Neural cell (in vitro differentiated cells): ENCODE measurements around the gene WDR33. TPM values are rescaled to one million over a fixed set of nuclear protein-coding genes. Genes with fewer than 3 reads are reported as not detected.

Experiments used
- H2AFZ ChIP-seq: fragments of 200-600, 300-800 bp; sonication (generic), shearing (Covaris generic); 2 replicates; pipeline ENCODE4 v1.6.0; 2014; ENCODE audit warnings: low read depth, mild to moderate bottlenecking, antibody characterized with exemption, low read length, moderate library complexity
- H3F3A ChIP-seq: fragments of 200-600 bp; shearing (Covaris generic); 2 replicates; pipeline ENCODE4 v1.6.1; 2016; ENCODE audit warnings: mild to moderate bottlenecking, moderate library complexity, mixed read lengths, antibody characterized with exemption, low read length; ENCODE audit not compliant: insufficient read depth, poor library complexity, severe bottlenecking
- H3K27ac ChIP-seq: fragments of 200-600, 300-800 bp; sonication (generic), shearing (Covaris generic); 2 replicates; pipeline ENCODE4 v1.5.1; 2014; ENCODE audit warnings: mild to moderate bottlenecking, low read length, moderate library complexity
- H3K27me3 ChIP-seq: fragments of 300-800, 200-600 bp; sonication (generic), shearing (Covaris generic); 2 replicates; pipeline ENCODE4 v1.6.0; 2014; ENCODE audit warnings: mild to moderate bottlenecking, low read depth, low read length, moderate library complexity; ENCODE audit not compliant: insufficient read depth
- H3K36me3 ChIP-seq: fragments of 300-800, 200-600 bp; sonication (generic), shearing (Covaris generic); 2 replicates; pipeline ENCODE4 v1.5.1; 2014; ENCODE audit warnings: mild to moderate bottlenecking, antibody characterized with exemption, low read length, moderate library complexity; ENCODE audit not compliant: insufficient read depth
- H3K4me2 ChIP-seq: fragments of 300-800, 200-600 bp; sonication (generic), shearing (Covaris generic); 2 replicates; pipeline ENCODE4 v1.6.0; 2014; ENCODE audit warnings: mild to moderate bottlenecking, low read length
- H3K4me3 ChIP-seq: fragments of 300-800, 200-600 bp; sonication (generic), shearing (Covaris generic); 2 replicates; pipeline ENCODE4 v1.5.1; 2014; ENCODE audit warnings: mild to moderate bottlenecking, low read length, moderate library complexity
- H3K79me2 ChIP-seq: fragments of 200-600 bp; shearing (Covaris generic); replicated peaks from 2 replicates; pipeline ENCODE4 v1.6.0; 2014; ENCODE audit warnings: mild to moderate bottlenecking, low read length, moderate library complexity; ENCODE audit not compliant: insufficient read depth
- H3K9ac ChIP-seq: fragments of 300-800, 200-600 bp; sonication (generic), shearing (Covaris generic); 2 replicates; pipeline ENCODE4 v1.6.1; 2016; ENCODE audit warnings: mild to moderate bottlenecking, low read length, mixed read lengths
- H3K9me2 ChIP-seq: fragments of 200-600 bp; shearing (Covaris generic); 2 replicates; pipeline ENCODE4 v1.6.1; 2016; ENCODE audit warnings: mild to moderate bottlenecking, low read length, mixed read lengths; ENCODE audit not compliant: insufficient read depth
- H3K9me3 ChIP-seq: fragments of 200-600, 300-800 bp; sonication (generic), shearing (Covaris generic); 2 replicates; pipeline ENCODE4 v1.6.1; 2016; ENCODE audit warnings: mild to moderate bottlenecking, mixed run types, low read length, moderate library complexity, mixed read lengths
- H4K20me1 ChIP-seq: fragments of 200-600 bp; shearing (Covaris generic); 2 replicates; pipeline ENCODE4 v1.6.1; 2016; ENCODE audit warnings: mild to moderate bottlenecking, mixed run types; ENCODE audit not compliant: insufficient read depth
- CTCF ChIP-seq: fragments of 450-650 bp; IDR thresholded peaks from 2 replicates; pipeline ENCODE4 v1.5.1; 2014; ENCODE audit warnings: antibody characterized with exemption, mild to moderate bottlenecking, moderate library complexity; ENCODE audit not compliant: poor library complexity, severe bottlenecking
- EP300 ChIP-seq: fragments of 450-650 bp; conservative IDR thresholded peaks from 2 replicates; pipeline ENCODE4 v1.6.1; 2014; ENCODE audit warnings: antibody characterized with exemption, mild to moderate bottlenecking, moderate library complexity; ENCODE audit not compliant: poor library complexity, severe bottlenecking
- EZH2 ChIP-seq: fragments of 200-600, 300-800 bp; shearing (Covaris generic), sonication (generic); IDR thresholded peaks from 2 replicates; pipeline ENCODE4 v1.6.1; 2014; ENCODE audit warnings: antibody characterized with exemption, low read length, borderline replicate concordance, mild to moderate bottlenecking; ENCODE audit not compliant: insufficient read depth, poor library complexity, severe bottlenecking
- MXI1 ChIP-seq: fragments of 450-650 bp; conservative IDR thresholded peaks from 2 replicates; pipeline ENCODE4 v1.6.1; 2014; ENCODE audit warnings: antibody characterized with exemption, mild to moderate bottlenecking; ENCODE audit not compliant: poor library complexity, severe bottlenecking
- POLR2AphosphoS5 ChIP-seq: IDR thresholded peaks from 2 replicates; pipeline ENCODE4 v1.6.1; 2012
- RAD21 ChIP-seq: fragments of 450-650 bp; conservative IDR thresholded peaks from 2 replicates; pipeline ENCODE4 v1.6.1; 2014; ENCODE audit warnings: antibody characterized with exemption, mild to moderate bottlenecking, moderate library complexity
- REST ChIP-seq: IDR thresholded peaks from 2 replicates; pipeline ENCODE4 v1.6.1; 2012; ENCODE audit warnings: borderline replicate concordance
- SMC3 ChIP-seq: fragments of 450-650 bp; conservative IDR thresholded peaks from 2 replicates; pipeline ENCODE4 v1.6.1; 2014; ENCODE audit warnings: antibody characterized with exemption, mild to moderate bottlenecking, moderate library complexity; ENCODE audit not compliant: poor library complexity
- TAF1 ChIP-seq: IDR thresholded peaks from 2 replicates; pipeline ENCODE4 v1.6.1; 2012; ENCODE audit warnings: low read depth
- polyA plus RNA-seq: library from polyadenylated mRNA; depleted of rRNA; stranded (reverse); fragments of >200 nt; gene quantifications from 2 replicates; pipeline ENCODE4 v1.2.3, GENCODE V29; 2014

WDR33 gene
- polyA plus RNA-seq, 1 donor from 2014 or later, result 58.7 TPM

- no peak within 1 kb of the TSS for H3K27ac ChIP-seq
- no peak within 1 kb of the TSS for H2AFZ ChIP-seq
- peaks cover 31% of the 10 kb centered on the region for H3K27me3 ChIP-seq
- H3K4me3 ChIP-seq, result peak within 1 kb of the TSS; percentile 65
- TF ChIP-seq POLR2AphosphoS5, result peak; percentile 24
- TF ChIP-seq MXI1, result no peak
- peak within 1 kb of the TSS; percentile 68 for H3K4me2 ChIP-seq
- H3K9me3 ChIP-seq, result no peaks in the 10 kb centered on the region
- no peak within 1 kb of the TSS for H3K9ac ChIP-seq
- H3K36me3 ChIP-seq, result no peaks in the 10 kb centered on the region
- no peaks in the 10 kb centered on the region for H3K9me2 ChIP-seq
- H3K79me2 ChIP-seq, result no peaks in the 10 kb centered on the region
- no peaks in the 10 kb centered on the region for H3F3A ChIP-seq
- no peaks in the 10 kb centered on the region for H4K20me1 ChIP-seq
These were observed 135.4 kb downstream of the WDR33 start, which contains the start of gene LIMS2 for GRCh38 chr2:127675331-127676261. Gene LIMS2, minus strand, starts transcription at chr2:127675530. Its CDS starts 506 bp downstream, at chr2:127675024.

- no peak overlapping the region for H3K4me3 ChIP-seq
- H3K27ac ChIP-seq, result no peak overlapping the region
- H3F3A ChIP-seq, result no peaks in the 10 kb centered on the region
- no peak overlapping the region for H3K4me2 ChIP-seq
- H3K27me3 ChIP-seq, result peaks cover 31% of the 10 kb centered on the region
- no peak overlapping the region for H2AFZ ChIP-seq
- H3K9ac ChIP-seq, result no peak overlapping the region
- H3K79me2 ChIP-seq, result no peaks in the 10 kb centered on the region
- no peaks in the 10 kb centered on the region for H4K20me1 ChIP-seq
- no peak for TF ChIP-seq EZH2
- no peak for TF ChIP-seq TAF1
- no peak for TF ChIP-seq RAD21
- no peak for TF ChIP-seq CTCF
- no peak for TF ChIP-seq REST
- TF ChIP-seq POLR2AphosphoS5, result no peak
- TF ChIP-seq EP300, result no peak
- TF ChIP-seq SMC3, result no peak
- no peak for TF ChIP-seq MXI1
- no peaks in the 10 kb centered on the region for H3K9me3 ChIP-seq
- H3K9me2 ChIP-seq, result no peaks in the 10 kb centered on the region
- no peaks in the 10 kb centered on the region for H3K36me3 ChIP-seq
These were observed 136.4 kb downstream of the WDR33 start for GRCh38 chr2:127674241-127675209.
